ENCODE measurements around the gene FAM107B.

FAM107B gene

GRCh38 chr10:14698829-14699170 is 75.9 kb downstream of the FAM107B start:
- peaks cover 14% of the 10 kb centered on the region for H3K4me1 Mint-ChIP-seq
- H3K27ac Mint-ChIP-seq, result no peak overlapping the region
- no peak overlapping the region for H3K4me3 Mint-ChIP-seq
- no peaks in the 10 kb centered on the region for H3K36me3 Mint-ChIP-seq (ENCODE audit: low read depth)
- TF ChIP-seq CTCF (IDR thresholded peaks at IDR 0.05), result no peak
- peaks cover 5% of the 10 kb centered on the region for H3K9me3 Mint-ChIP-seq
- DNase-seq, result no peak
- H3K27me3 Mint-ChIP-seq (ENCODE audit: low read depth, poor library complexity), result peaks cover 3% of the 10 kb centered on the region

- no peak for TF ChIP-seq CTCF (IDR thresholded peaks at IDR 0.05)
- no peak overlapping the region for H3K4me3 Mint-ChIP-seq
- H3K4me1 Mint-ChIP-seq, result peaks cover 14% of the 10 kb centered on the region
- peaks cover 5% of the 10 kb centered on the region for H3K9me3 Mint-ChIP-seq
- H3K27me3 Mint-ChIP-seq (ENCODE audit: low read depth, poor library complexity), result peaks cover 3% of the 10 kb centered on the region
- H3K27ac Mint-ChIP-seq, result no peak overlapping the region
- H3K36me3 Mint-ChIP-seq (ENCODE audit: low read depth), result no peaks in the 10 kb centered on the region
- no peak for DNase-seq
Measured at GRCh38 chr10:14698111-14698828, 76.4 kb downstream of the FAM107B start.

- TF ChIP-seq CTCF (IDR thresholded peaks at IDR 0.05), result no peak
- H3K9me3 Mint-ChIP-seq, result peaks cover 5% of the 10 kb centered on the region
- peaks cover 14% of the 10 kb centered on the region for H3K4me1 Mint-ChIP-seq
- no peak overlapping the region for H3K4me3 Mint-ChIP-seq
- peak overlapping the region; percentile 89 for H3K27ac Mint-ChIP-seq
- no peaks in the 10 kb centered on the region for H3K36me3 Mint-ChIP-seq (ENCODE audit: low read depth)
- no peak for DNase-seq
- H3K27me3 Mint-ChIP-seq (ENCODE audit: low read depth, poor library complexity), result peaks cover 3% of the 10 kb centered on the region
Measured at GRCh38 chr10:14697281-14697680, 77.4 kb downstream of the FAM107B start.

- H3K4me3 Mint-ChIP-seq, result no peak overlapping the region
- no peak for DNase-seq
- TF ChIP-seq CTCF (IDR thresholded peaks at IDR 0.05), result no peak
- peaks cover 3% of the 10 kb centered on the region for H3K27me3 Mint-ChIP-seq (ENCODE audit: low read depth, poor library complexity)
- H3K4me1 Mint-ChIP-seq, result peaks cover 14% of the 10 kb centered on the region
- peaks cover 5% of the 10 kb centered on the region for H3K9me3 Mint-ChIP-seq
- H3K27ac Mint-ChIP-seq, result peak overlapping the region; percentile 89
- H3K36me3 Mint-ChIP-seq (ENCODE audit: low read depth), result no peaks in the 10 kb centered on the region
Measured at GRCh38 chr10:14696821-14697220, 77.9 kb downstream of the FAM107B start.

DNA sequence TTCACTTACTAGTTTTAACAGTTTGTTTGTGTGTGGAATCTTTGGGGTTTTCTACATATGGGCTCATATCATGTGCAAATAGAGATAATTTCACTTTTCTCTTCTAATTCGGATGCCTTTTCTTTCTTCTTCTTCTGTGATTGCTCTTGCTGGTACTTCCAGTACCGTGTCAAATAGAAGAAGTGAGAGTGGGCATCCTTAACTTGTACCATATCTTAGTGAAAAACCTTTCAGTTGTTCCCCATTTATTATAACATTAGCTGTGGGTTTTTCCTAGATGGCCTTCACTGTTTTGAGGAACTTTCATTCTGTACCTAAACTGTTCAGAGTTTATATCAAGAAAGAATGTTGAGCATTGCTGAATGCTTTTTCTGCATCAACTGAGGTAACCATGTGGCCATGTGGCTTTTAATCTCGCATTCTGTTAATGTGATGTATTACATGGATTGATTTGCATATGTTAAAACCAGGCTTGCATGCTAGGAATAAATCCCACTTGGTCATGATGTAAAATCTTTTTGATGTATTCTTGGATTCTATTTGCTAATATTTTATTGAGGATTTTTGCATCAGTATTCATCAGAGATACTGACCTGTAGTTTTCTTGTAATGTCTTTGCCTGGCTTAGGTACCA is 78.7 kb downstream of the FAM107B start:
- H3K9me3 Mint-ChIP-seq, result peaks cover 5% of the 10 kb centered on the region
- DNase-seq, result no peak

More for the DNA sequence above, 78.7 kb downstream of the FAM107B start:
- no peak overlapping the region for H3K27ac Mint-ChIP-seq
- H3K27me3 Mint-ChIP-seq (ENCODE audit: low read depth, poor library complexity), result peaks cover 3% of the 10 kb centered on the region
- H3K36me3 Mint-ChIP-seq (ENCODE audit: low read depth), result no peaks in the 10 kb centered on the region
- peaks cover 14% of the 10 kb centered on the region for H3K4me1 Mint-ChIP-seq
- no peak for TF ChIP-seq CTCF (IDR thresholded peaks at IDR 0.05)
- H3K4me3 Mint-ChIP-seq, result no peak overlapping the region
